Mucosa of descending colon (tissue), 3 donors: ENCODE measurements around the gene IFNG-AS1. TPM values are rescaled to one million over a fixed set of nuclear protein-coding genes. Genes with fewer than 3 reads are reported as not detected.

Source experiments
- ATAC-seq: fragments of 200-7000 bp; cut with Tn5 transposase; one replicate; pipeline ENCODE4 v1.9.1; 2020; ENCODE audit warnings: mild to moderate bottlenecking, moderate library complexity
- DNase-seq, 3 donors: peaks; one replicate each; pipeline ENCODE4 v3.0.0-alpha.2; 2020
- H3K36me3 ChIP-seq: fragments of 200-600 bp; one replicate; pipeline ENCODE4 v1.8.0; 2021; ENCODE audit warnings: low read depth, mild to moderate bottlenecking
- H3K4me1 ChIP-seq: fragments of 200-600 bp; one replicate; pipeline ENCODE4 v1.8.0; 2021; ENCODE audit warnings: low read depth, mild to moderate bottlenecking
- H3K4me3 ChIP-seq: fragments of 200-600 bp; one replicate; pipeline ENCODE4 v1.8.0; 2021; ENCODE audit warnings: mild to moderate bottlenecking
- H3K9me3 ChIP-seq: fragments of 200-600 bp; one replicate; pipeline ENCODE4 v1.8.0; 2021; ENCODE audit warnings: mild to moderate bottlenecking
- intact Hi-C, 2 donors: fragments of 100-400 bp; cut with DNase I in 1 of 2; cut with micrococcal nuclease in 1 of 2; formaldehyde crosslinking; loops; one replicate each; pipeline versions ENCODE4 v1.11.0 to v1.11.1; 2022; cut with DNase I, micrococcal nuclease
- total RNA-seq, 3 donors: library from RNA; stranded (reverse); fragmentation: NEBNext Ultra II Directional in 2 of 3; extraction: Animal tissue kit (Norgen Biotek cat#: 25700) in 2 of 3; gene quantifications; one replicate each; pipeline versions ENCODE4 v1.2.1 to v1.2.4, GENCODE V29; 2021 to 2023
- TF ChIP-seq, protein P1 (sequence below): fragments of 200-600 bp; IDR thresholded peaks from one replicate; pipeline ENCODE4 v1.8.0; 2022; ENCODE audit warnings: antibody characterized with exemption, mild to moderate bottlenecking
- donor health status: DM: no; HTN: no; CAD: no; lungs with moderate emphysema.
- donor health status: DM: no; HTN: no; CAD: no.
- donor health status: DM: no; HTN: yes; CAD: no.

The IFNG-AS1 gene
- total RNA-seq, 3 donors from 2014 or later, result 0.17 to 0.70 TPM; not detected in 1

- intact Hi-C loops, result no loop called here
- H3K4me1 ChIP-seq, result no peaks in the 10 kb centered on the region
- no peaks in the 10 kb centered on the region for H3K9me3 ChIP-seq
- no peaks in the 10 kb centered on the region for H3K36me3 ChIP-seq
- DNase-seq (no peak), ATAC-seq (no peak)
- H3K4me3 ChIP-seq, result no peak overlapping the region
- TF ChIP-seq, protein P1, sequence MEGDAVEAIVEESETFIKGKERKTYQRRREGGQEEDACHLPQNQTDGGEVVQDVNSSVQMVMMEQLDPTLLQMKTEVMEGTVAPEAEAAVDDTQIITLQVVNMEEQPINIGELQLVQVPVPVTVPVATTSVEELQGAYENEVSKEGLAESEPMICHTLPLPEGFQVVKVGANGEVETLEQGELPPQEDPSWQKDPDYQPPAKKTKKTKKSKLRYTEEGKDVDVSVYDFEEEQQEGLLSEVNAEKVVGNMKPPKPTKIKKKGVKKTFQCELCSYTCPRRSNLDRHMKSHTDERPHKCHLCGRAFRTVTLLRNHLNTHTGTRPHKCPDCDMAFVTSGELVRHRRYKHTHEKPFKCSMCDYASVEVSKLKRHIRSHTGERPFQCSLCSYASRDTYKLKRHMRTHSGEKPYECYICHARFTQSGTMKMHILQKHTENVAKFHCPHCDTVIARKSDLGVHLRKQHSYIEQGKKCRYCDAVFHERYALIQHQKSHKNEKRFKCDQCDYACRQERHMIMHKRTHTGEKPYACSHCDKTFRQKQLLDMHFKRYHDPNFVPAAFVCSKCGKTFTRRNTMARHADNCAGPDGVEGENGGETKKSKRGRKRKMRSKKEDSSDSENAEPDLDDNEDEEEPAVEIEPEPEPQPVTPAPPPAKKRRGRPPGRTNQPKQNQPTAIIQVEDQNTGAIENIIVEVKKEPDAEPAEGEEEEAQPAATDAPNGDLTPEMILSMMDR, result no peak
Observed at GRCh38 chr12:68011882-68012207, 22.6 kb downstream of the IFNG-AS1 start.

DNA sequence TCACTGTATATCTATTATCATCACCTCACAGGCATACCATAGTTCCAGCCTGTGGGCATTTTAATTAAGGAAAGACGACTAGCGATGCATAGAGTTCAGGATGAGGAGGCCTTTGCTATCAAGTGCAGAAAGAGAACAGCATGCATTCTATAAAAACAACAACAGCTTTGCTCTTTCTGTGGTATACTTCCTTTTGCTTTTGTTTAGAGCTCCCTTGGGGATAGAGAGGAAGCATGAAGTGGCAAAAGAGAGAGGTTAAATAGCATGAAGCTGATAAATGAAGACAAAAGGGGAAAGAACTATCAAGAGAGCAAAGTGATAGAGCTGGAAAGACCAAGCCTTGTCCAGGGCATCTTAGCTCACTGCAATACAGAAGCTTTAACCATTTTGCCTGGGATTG, 23.5 kb downstream of the IFNG-AS1 start:
- Histone ChIP-seq H3K36me3 (no peaks in the 10 kb centered on the region), H3K9me3 (no peaks in the 10 kb centered on the region), H3K4me3 (no peak overlapping the region), H3K4me1 (no peaks in the 10 kb centered on the region)
- intact Hi-C loops, result no loop called here
- TF ChIP-seq, protein P1, result no peak
- ATAC-seq (no peak), DNase-seq (no peak)

DNA sequence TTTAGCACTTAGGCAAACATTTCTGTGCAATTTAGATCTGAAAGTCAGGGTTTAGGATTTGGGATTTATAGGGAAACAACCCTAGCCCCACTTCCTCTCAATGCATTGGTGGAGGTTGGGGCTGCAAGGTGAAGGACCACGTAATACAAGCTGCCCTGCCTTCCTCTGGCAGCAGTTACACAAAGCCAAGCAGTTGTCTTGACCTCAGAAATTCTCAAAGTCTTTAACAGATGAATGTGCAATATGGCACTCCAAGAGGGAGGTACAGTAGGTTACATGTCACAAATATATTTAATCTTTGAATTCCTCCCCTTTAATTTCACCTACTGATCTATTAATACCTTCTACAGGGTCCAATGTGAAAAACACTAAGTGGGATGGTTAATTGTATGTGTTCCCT, 23.9 kb downstream of the IFNG-AS1 start:
- no peak for DNase-seq
- TF ChIP-seq, protein P1, result no peak
- no peaks in the 10 kb centered on the region for H3K36me3 ChIP-seq
- H3K4me3 ChIP-seq, result no peak overlapping the region
- intact Hi-C loops, result no loop called here
- no peak for ATAC-seq
- no peaks in the 10 kb centered on the region for H3K9me3 ChIP-seq
- no peaks in the 10 kb centered on the region for H3K4me1 ChIP-seq

GRCh38 chr12:68016136-68016535, 26.9 kb downstream of the IFNG-AS1 start:
- ATAC-seq, result no peak
- no peak overlapping the region for H3K4me3 ChIP-seq
- H3K9me3 ChIP-seq, result no peaks in the 10 kb centered on the region
- H3K36me3 ChIP-seq, result no peaks in the 10 kb centered on the region
- TF ChIP-seq, protein P1, result no peak
- no peaks in the 10 kb centered on the region for H3K4me1 ChIP-seq
- intact Hi-C loops, result no loop called here
- no peak for DNase-seq

DNA sequence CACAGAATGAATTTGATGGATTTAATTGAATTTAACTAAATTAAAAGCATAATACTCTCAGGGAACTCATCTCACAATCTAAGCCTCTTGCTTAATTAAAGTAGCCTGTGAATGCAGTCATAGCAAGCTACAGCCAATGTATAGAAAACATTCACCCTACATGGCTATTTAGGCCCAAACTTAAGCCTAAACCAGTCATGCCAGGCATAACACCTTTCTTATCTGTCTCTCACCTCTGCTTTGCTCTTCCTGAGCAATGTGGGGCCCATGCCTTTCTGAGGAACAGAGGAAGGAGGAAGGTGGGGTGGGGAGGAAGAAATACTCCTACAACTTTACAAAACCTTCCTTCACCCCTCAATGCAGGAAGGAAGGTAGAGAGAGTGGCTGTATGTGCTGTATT, 29.1 kb downstream of the IFNG-AS1 start:
- Histone ChIP-seq H3K4me3 (no peak overlapping the region), H3K36me3 (no peaks in the 10 kb centered on the region), H3K4me1 (no peaks in the 10 kb centered on the region), H3K9me3 (no peaks in the 10 kb centered on the region)
- TF ChIP-seq, protein P1, result no peak
- ATAC-seq, result no peak
- no peak for DNase-seq
- intact Hi-C loops, result no loop called here

- TF ChIP-seq, protein P1, result no peak
- Histone ChIP-seq H3K9me3 (no peaks in the 10 kb centered on the region), H3K36me3 (no peaks in the 10 kb centered on the region), H3K4me1 (no peaks in the 10 kb centered on the region), H3K4me3 (no peak overlapping the region)
- ATAC-seq (no peak), DNase-seq (no peak)
- intact Hi-C loops, result no loop called here
Observed at GRCh38 chr12:68020049-68020448, 30.8 kb downstream of the IFNG-AS1 start.
